Endodermal cell (in vitro differentiated cells): ENCODE measurements around the gene ORMDL2. TPM values are rescaled to one million over a fixed set of nuclear protein-coding genes. Genes with fewer than 3 reads are reported as not detected.

ENCODE experiments used
- DNase-seq: peaks from one replicate; pipeline ENCODE4 v3.0.0-alpha.2; 2017
- H3K27ac ChIP-seq: 2 replicates; pipeline ENCODE4 v1.5.1; 2013; ENCODE audit warnings: mild to moderate bottlenecking, low read depth, low read length, moderate library complexity
- H3K27me3 ChIP-seq: 2 replicates; pipeline ENCODE4 v1.6.1; 2013; ENCODE audit warnings: mild to moderate bottlenecking, low read length, moderate library complexity; ENCODE audit not compliant: insufficient read depth, control insufficient read depth, poor library complexity, severe bottlenecking
- H3K36me3 ChIP-seq: 2 replicates; pipeline ENCODE4 v1.7.0; 2013; ENCODE audit warnings: mild to moderate bottlenecking, low read length, moderate library complexity; ENCODE audit not compliant: control insufficient read depth, insufficient read depth
- H3K4me1 ChIP-seq: one replicate; pipeline ENCODE4 v1.7.0; 2013; ENCODE audit warnings: low read length; ENCODE audit not compliant: control insufficient read depth, insufficient read depth
- H3K4me3 ChIP-seq: 2 replicates; pipeline ENCODE4 v1.5.1; 2013; ENCODE audit warnings: mild to moderate bottlenecking, low read length, moderate library complexity
- H3K9ac ChIP-seq: 2 replicates; pipeline ENCODE4 v1.6.1; 2013; ENCODE audit warnings: mild to moderate bottlenecking, low read length, moderate library complexity; ENCODE audit not compliant: poor library complexity, severe bottlenecking; ENCODE audit errors: extremely low read depth
- H3K9me3 ChIP-seq: 2 replicates; pipeline ENCODE4 v1.6.1; 2013; ENCODE audit warnings: mild to moderate bottlenecking, low read length, moderate library complexity; ENCODE audit not compliant: control insufficient read depth
- H3K27ac Mint-ChIP-seq: 2 replicates; pipeline ENCODE4 v1.8.0; 2020; ENCODE audit warnings: mixed read lengths
- H3K27me3 Mint-ChIP-seq: 2 replicates; pipeline ENCODE4 v1.8.0; 2021; ENCODE audit warnings: mild to moderate bottlenecking, mixed read lengths; ENCODE audit not compliant: insufficient read depth
- H3K36me3 Mint-ChIP-seq: 2 replicates; pipeline ENCODE4 v1.8.0; 2020; ENCODE audit warnings: low read depth, mixed read lengths
- H3K4me1 Mint-ChIP-seq: 2 replicates; pipeline ENCODE4 v1.8.0; 2020; ENCODE audit warnings: mixed read lengths
- H3K4me3 Mint-ChIP-seq: 2 replicates; pipeline ENCODE4 v1.8.0; 2020; ENCODE audit warnings: mild to moderate bottlenecking, moderate library complexity, mixed read lengths
- H3K9me3 Mint-ChIP-seq: 2 replicates; pipeline ENCODE4 v1.8.0; 2020; ENCODE audit warnings: mild to moderate bottlenecking, mixed read lengths
- WGBS, 2 experiments: methylation state at CpG; one replicate each; pipeline versions ENCODE4 v1.1.5 to v1.1.7; 2013; ENCODE audit warnings: missing lambda C conversion rate in 2 of 2, mixed read lengths in 1 of 2; ENCODE audit not compliant: insufficient coverage in 1 of 2, insufficient read length in 1 of 2; 5-methylcytosine and 5-hydroxymethylcytosine counted together
- total RNA-seq, 2 donors: library from RNA; stranded (reverse); fragmentation: NEBNext Ultra II Directional in 1 of 2; extraction: Animal tissue kit (Norgen Biotek cat#: 25700) in 1 of 2; gene quantifications; 2 replicates in 1 of 2; 3 replicates in 1 of 2; pipeline ENCODE4 v1.2.1, GENCODE V29; 2021
- TF ChIP-seq, protein P1 (sequence below): fragments of 200-600 bp; sonication (generic); conservative IDR thresholded peaks from 2 replicates; pipeline ENCODE4 v1.5.0; 2021; ENCODE audit warnings: antibody characterized with exemption, mild to moderate bottlenecking

The ORMDL2 gene
- total RNA-seq, 2 donors from 2014 or later = 43.7 to 57.1 TPM

DNA sequence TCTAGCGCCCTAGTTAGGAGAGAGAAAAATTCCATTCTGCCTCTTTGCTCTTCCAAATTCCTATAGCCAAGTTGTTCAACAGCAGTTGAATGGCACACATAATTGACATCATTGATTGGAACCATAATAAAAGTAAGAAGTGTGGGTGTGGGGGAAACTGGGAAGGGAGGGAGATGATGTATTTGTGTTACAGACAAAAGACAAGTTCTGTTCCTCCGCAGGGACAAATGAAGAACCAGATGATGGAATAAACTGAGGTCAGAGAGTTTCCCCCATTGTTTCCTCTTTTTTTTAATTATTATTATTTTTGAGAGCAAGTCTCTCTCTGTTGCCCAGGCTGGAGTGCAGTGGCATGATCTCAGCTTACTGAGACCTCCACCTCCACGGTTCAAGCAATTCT, 40.0 kb upstream of the ORMDL2 start:
- peaks cover 68% of the 10 kb centered on the region for H3K36me3 ChIP-seq
- H3K4me3 ChIP-seq = no peak overlapping the region
- Mint-ChIP-seq H3K4me1 (peaks cover 19% of the 10 kb centered on the region), H3K36me3 (peaks cover 55% of the 10 kb centered on the region), H3K27me3 (no peaks in the 10 kb centered on the region), H3K27ac (no peak overlapping the region), H3K4me3 (no peak overlapping the region), H3K9me3 (no peaks in the 10 kb centered on the region)
- H3K27me3 ChIP-seq = no peaks in the 10 kb centered on the region
- TF ChIP-seq, protein P1, sequence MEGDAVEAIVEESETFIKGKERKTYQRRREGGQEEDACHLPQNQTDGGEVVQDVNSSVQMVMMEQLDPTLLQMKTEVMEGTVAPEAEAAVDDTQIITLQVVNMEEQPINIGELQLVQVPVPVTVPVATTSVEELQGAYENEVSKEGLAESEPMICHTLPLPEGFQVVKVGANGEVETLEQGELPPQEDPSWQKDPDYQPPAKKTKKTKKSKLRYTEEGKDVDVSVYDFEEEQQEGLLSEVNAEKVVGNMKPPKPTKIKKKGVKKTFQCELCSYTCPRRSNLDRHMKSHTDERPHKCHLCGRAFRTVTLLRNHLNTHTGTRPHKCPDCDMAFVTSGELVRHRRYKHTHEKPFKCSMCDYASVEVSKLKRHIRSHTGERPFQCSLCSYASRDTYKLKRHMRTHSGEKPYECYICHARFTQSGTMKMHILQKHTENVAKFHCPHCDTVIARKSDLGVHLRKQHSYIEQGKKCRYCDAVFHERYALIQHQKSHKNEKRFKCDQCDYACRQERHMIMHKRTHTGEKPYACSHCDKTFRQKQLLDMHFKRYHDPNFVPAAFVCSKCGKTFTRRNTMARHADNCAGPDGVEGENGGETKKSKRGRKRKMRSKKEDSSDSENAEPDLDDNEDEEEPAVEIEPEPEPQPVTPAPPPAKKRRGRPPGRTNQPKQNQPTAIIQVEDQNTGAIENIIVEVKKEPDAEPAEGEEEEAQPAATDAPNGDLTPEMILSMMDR = no peak
- H3K27ac ChIP-seq = no peak overlapping the region
- no peak overlapping the region for H3K9ac ChIP-seq
- no peaks in the 10 kb centered on the region for H3K9me3 ChIP-seq
- peaks cover 6% of the 10 kb centered on the region for H3K4me1 ChIP-seq
- DNase-seq = no peak
- 87 to 96% methylated on average over 2 of the region's 3 CpGs for WGBS, 2 experiments

DNA sequence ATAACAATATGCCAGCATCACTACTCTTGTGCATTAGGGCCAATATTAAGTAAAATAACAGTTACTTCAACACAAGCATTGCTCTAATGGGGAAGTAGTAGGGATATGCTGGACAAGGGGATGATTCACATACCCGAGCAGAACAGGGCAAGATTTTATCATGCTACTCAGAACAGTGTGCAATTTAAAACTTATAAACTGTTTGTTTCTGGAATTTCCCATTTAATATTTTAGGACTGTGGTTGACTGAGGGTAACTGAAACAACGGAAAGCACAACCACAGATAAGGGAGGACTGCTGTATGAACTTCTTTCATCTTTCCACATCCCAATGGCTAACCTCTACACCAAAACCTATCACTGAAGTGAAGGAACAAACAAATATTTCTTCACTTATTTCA, 37.2 kb upstream of the ORMDL2 start:
- peaks cover 72% of the 10 kb centered on the region for H3K36me3 Mint-ChIP-seq
- H3K27me3 ChIP-seq = no peaks in the 10 kb centered on the region
- H3K4me3 Mint-ChIP-seq = no peak overlapping the region
- no peak for DNase-seq
- peaks cover 19% of the 10 kb centered on the region for H3K4me1 Mint-ChIP-seq
- no peak overlapping the region for H3K4me3 ChIP-seq
- H3K9me3 ChIP-seq = no peaks in the 10 kb centered on the region
- 88% methylated on average over 2 of the region's 2 CpGs; no CpG with 5 or more reads in 1 of the 2 experiments for WGBS, 2 experiments
- no peak overlapping the region for H3K27ac ChIP-seq
- H3K36me3 ChIP-seq = peaks cover 74% of the 10 kb centered on the region
- H3K4me1 ChIP-seq = peaks cover 6% of the 10 kb centered on the region
- no peak overlapping the region for H3K27ac Mint-ChIP-seq
- TF ChIP-seq, protein P1 = no peak
- H3K27me3 Mint-ChIP-seq = no peaks in the 10 kb centered on the region
- no peaks in the 10 kb centered on the region for H3K9me3 Mint-ChIP-seq
- no peak overlapping the region for H3K9ac ChIP-seq

DNA sequence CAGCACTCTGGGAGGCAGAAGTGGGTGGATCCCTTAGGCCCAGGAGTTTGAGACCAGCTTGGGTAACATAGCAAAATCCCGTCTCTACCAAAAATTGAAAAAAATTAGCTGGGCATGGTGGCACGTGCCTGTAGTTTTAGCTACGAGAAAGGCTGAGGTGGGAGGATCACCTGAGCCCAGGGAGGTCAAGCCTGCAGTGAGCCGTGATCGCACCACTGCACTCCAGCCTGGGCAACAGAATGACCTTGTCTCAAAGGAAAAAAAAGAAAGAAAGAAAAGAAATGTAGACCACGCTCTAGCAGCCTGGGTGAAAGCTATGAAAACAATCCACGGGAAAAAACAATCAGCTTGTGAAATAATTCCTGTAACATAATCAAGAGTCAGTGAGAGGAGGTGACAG, 29.3 kb upstream of the ORMDL2 start:
- Mint-ChIP-seq H3K36me3 (peaks cover 86% of the 10 kb centered on the region), H3K4me1 (peaks cover 10% of the 10 kb centered on the region), H3K27ac (peak overlapping the region; percentile 1), H3K4me3 (no peak overlapping the region), H3K9me3 (no peaks in the 10 kb centered on the region), H3K27me3 (no peaks in the 10 kb centered on the region)
- DNase-seq = no peak
- Histone ChIP-seq H3K36me3 (peaks cover 88% of the 10 kb centered on the region), H3K9me3 (no peaks in the 10 kb centered on the region), H3K9ac (no peak overlapping the region), H3K27ac (no peak overlapping the region), H3K27me3 (no peaks in the 10 kb centered on the region), H3K4me3 (no peak overlapping the region), H3K4me1 (peaks cover 6% of the 10 kb centered on the region)
- TF ChIP-seq, protein P1 = no peak
- 96 to 97% methylated on average over 7 of the region's 7 CpGs for WGBS, 2 experiments
